Stimulated activated CD4-positive, alpha-beta T cell treated with anti-CD3 and anti-CD28 coated beads, Interleukin-15, amount 100 ng/mL, for 48 hours (primary cell): Measurements from ENCODE around the gene TRMO.
A peak's percentile ranks its signal among the peaks of the same experiment; 100 is the strongest.

Experiments
- DNase-seq, 2 donors: peaks; one replicate each; pipeline ENCODE4 v3.0.0-alpha.2; 2020; ENCODE audit warnings: low read depth in 2 of 2

Gene TRMO

GRCh38 chr9:97938081-97938644, 15.9 kb upstream of the TRMO start, which contains the start of gene HEMGN:
Gene HEMGN (minus strand): TSS chr9:97938172. CDS start chr9:97938136, 36 bp downstream.
- DNase-seq = no peak

- DNase-seq = no peak
Observed at GRCh38 chr9:97936998-97937397, 14.7 kb upstream of the TRMO start.

GRCh38 chr9:97935276-97935675, 13.0 kb upstream of the TRMO start:
- DNase-seq = no peak

GRCh38 chr9:97934321-97935115, 12.2 kb upstream of the TRMO start:
- no peak for DNase-seq

- no peak for DNase-seq
Observed at GRCh38 chr9:97933297-97933998, 11.1 kb upstream of the TRMO start.

- no peak for DNase-seq
Observed at GRCh38 chr9:97930972-97931371, 8.7 kb upstream of the TRMO start.

- no peak for DNase-seq
Observed at GRCh38 chr9:97928986-97929604, 6.8 kb upstream of the TRMO start.

GRCh38 chr9:97925497-97926334, 3.4 kb upstream of the TRMO start:
- DNase-seq = no peak

GRCh38 chr9:97924386-97924785, 2.1 kb upstream of the TRMO start:
- no peak for DNase-seq

GRCh38 chr9:97923529-97924108, 1.3 kb upstream of the TRMO start:
- peak in 1 of 2 donors; percentile 62 for DNase-seq

- no peak for DNase-seq
Observed at GRCh38 chr9:97919217-97919813, 3.0 kb downstream of the TRMO start.

- DNase-seq = no peak
Observed at GRCh38 chr9:97918611-97919010, 3.7 kb downstream of the TRMO start.

- no peak for DNase-seq
Observed at GRCh38 chr9:97911970-97912369, 10.3 kb downstream of the TRMO start.

- DNase-seq = no peak
Observed at GRCh38 chr9:97911528-97911927, 10.8 kb downstream of the TRMO start.

GRCh38 chr9:97910357-97910756, 11.9 kb downstream of the TRMO start:
- DNase-seq = no peak

GRCh38 chr9:97908705-97909104, 13.6 kb downstream of the TRMO start:
- DNase-seq = no peak

- DNase-seq = no peak
Observed at GRCh38 chr9:97907632-97908031, 14.7 kb downstream of the TRMO start.

- DNase-seq = no peak
Observed at GRCh38 chr9:97907046-97907445, 15.3 kb downstream of the TRMO start.

GRCh38 chr9:97906236-97906831, 16.0 kb downstream of the TRMO start:
- DNase-seq = no peak

GRCh38 chr9:97905228-97905627, 17.1 kb downstream of the TRMO start:
- DNase-seq = no peak
